GM13977 (cell line): Measurements from ENCODE around the gene RAB4A.

ENCODE experiments used
- DNase-seq: peaks from one replicate; pipeline ENCODE4 v3.0.0; 2012; ENCODE audit warnings: low spot score
- in situ Hi-C: fragments of 300-500 bp; cut with MboI; formaldehyde crosslinking; loops from one replicate; pipeline ENCODE4 v1.12.0; 2022; ENCODE audit warnings: low sequenced_read_pairs, low pct_unique_long_range_greater_than_20kb, mixed read lengths, inconsistent platforms; ENCODE audit not compliant: unreplicated experiment
- TF ChIP-seq, protein P1 (sequence below): IDR thresholded peaks from 2 replicates; pipeline ENCODE4 v1.5.1; 2012; ENCODE audit warnings: mild to moderate bottlenecking, control low read depth; ENCODE audit not compliant: insufficient read depth; ENCODE audit errors: extremely low read depth, missing control alignments

The RAB4A gene

DNA sequence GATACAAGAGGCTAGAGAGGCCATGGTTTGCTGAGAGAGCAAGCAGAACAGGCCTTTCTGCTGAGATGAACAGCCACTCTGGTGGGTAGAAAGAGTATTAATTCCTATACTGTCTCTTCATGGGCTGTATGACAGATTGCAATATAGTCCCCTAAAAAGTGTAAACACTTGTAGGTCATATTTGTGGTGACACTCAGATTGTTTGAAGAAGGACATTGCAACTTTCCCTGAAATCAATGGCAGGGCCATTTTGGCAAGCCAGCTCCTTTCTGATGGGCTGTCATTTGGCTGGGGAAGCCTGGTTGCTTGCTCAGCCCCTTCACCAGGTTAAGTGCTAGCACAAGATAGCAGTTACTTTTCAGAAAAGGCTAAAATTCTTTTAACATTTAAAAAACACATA lies 27.5 kb downstream of the RAB4A start:
- in situ Hi-C loops: no loop called here
- DNase-seq: no peak
- TF ChIP-seq, protein P1, sequence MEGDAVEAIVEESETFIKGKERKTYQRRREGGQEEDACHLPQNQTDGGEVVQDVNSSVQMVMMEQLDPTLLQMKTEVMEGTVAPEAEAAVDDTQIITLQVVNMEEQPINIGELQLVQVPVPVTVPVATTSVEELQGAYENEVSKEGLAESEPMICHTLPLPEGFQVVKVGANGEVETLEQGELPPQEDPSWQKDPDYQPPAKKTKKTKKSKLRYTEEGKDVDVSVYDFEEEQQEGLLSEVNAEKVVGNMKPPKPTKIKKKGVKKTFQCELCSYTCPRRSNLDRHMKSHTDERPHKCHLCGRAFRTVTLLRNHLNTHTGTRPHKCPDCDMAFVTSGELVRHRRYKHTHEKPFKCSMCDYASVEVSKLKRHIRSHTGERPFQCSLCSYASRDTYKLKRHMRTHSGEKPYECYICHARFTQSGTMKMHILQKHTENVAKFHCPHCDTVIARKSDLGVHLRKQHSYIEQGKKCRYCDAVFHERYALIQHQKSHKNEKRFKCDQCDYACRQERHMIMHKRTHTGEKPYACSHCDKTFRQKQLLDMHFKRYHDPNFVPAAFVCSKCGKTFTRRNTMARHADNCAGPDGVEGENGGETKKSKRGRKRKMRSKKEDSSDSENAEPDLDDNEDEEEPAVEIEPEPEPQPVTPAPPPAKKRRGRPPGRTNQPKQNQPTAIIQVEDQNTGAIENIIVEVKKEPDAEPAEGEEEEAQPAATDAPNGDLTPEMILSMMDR: no peak

DNA sequence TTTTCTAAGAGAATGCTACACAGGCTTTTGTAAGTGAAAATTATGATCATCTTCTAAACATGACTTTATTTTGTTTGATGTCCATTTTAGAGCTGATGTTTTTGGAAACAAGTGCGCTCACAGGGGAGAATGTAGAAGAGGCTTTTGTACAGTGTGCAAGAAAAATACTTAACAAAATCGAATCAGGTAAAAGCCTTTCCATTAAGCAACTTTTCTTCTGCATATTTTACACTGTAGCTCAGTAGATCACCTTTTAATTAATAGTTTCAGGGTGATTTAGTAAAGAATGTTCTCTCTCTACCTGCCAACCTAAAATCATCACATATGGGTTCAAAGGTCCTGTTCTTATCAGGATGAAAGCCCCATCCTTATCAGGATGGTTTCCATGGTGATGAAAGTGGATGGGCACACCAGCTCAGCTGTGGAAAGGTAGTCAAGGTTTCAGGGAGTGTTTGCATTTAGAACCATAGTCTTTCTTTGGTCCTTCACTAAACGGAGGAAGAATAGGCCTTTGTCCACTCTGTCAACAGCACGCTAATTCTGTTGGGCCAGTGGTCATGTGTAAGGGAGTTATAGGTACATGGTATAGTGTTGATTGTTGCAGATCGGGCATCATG lies 28.1 kb downstream of the RAB4A start:
- in situ Hi-C loops: no loop called here
- DNase-seq: no peak
- TF ChIP-seq, protein P1: no peak

DNA sequence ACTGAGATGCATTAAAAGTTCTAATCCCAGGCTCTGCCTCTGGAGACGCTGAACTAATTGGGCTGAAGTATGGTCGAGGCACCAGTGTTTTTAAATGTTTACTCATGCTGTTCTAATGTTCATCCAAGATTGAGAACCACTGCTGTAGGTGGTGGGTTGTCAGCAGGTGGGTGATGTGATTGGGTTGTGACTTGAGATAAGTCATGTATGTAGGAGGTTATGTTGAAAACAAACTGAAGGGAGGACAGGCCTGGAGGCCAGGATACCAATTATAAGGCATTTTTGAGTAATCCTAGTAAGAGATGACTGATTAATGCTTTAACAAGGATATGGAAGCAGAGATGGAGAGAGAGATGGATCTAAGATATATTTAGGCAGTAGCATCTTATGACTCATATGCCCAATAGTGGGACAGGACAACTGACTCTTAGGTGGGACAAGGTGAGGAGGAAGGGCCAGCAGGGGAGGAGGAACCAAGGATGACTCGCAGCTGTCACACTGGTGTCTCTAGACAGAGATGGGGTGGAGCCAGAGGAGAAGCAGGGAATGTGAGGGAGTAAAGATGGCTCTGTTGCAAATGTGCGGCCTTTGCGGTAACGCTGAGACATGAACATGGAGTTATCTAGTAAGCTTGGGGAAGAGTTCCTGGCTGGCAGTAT lies 29.3 kb downstream of the RAB4A start:
- in situ Hi-C loops: no loop called here

DNA sequence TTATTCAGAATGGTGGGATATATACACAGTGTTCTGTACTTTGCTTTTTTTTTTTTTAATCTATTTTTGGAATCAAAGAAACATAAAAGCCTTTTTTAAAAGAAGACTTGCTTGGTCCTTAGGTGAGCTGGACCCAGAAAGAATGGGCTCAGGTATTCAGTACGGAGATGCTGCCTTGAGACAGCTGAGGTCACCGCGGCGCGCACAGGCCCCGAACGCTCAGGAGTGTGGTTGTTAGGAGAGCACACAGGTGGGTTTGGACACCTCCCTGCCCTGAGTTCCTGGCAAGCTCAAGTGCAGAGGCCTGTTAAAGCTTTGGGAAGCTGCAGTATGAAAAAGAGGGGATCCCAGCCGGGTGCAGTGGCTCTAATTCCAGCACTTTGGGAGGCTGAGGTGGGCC lies 31.8 kb downstream of the RAB4A start:
- no peak for DNase-seq
- in situ Hi-C loops: no loop called here
- TF ChIP-seq, protein P1: no peak

More for the DNA sequence above, 29.3 kb downstream of the RAB4A start:
- no peak for DNase-seq
- TF ChIP-seq, protein P1: no peak

DNA sequence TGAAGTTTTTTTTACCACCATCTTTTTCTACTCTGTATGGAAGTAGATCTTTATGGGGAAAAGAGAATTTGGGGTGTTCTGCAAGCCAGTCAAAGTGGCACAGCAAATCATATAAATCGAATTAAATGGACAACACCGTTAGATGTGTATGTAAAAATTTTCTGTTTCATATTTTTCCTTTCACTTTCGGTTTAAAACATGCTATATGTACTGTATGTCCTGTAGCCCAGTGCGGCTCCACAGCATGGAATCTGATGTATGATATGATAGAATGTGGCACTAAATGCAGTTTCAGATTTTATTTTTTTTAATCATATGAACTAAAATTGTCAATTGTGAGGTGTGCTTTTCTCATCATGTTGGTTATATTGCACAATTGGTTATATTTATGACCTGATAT lies 32.9 kb downstream of the RAB4A start:
- in situ Hi-C loops: no loop called here
- DNase-seq: no peak
- TF ChIP-seq, protein P1: no peak

DNA sequence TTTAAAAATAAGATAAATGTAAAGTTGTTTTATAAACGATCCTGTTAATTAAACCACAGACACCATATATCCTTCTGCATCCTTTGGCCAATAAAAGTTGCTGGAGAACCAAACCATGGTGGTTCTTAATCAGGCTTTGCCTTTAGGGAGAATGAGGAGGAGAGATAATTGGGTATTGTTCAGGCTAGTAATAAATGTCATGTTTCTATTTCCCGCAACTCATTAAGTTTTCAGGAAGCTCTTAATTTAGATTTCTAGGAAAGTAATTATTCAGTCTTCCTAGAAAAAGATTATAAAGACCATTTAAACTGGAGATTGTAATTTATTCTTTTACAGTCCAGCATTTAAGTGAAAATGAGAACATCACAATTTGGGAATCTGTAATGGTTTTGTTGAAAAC lies 34.5 kb downstream of the RAB4A start:
- in situ Hi-C loops: no loop called here
- DNase-seq: no peak
- TF ChIP-seq, protein P1: no peak
